ENCODE data around the gene OR10H5. TPM values are rescaled to one million over a fixed set of nuclear protein-coding genes. Genes with fewer than 3 reads are reported as not detected.
"Not testable (repeated sequence)": the region's sequence is repeated elsewhere in the genome, so short reads cannot be mapped to it uniquely, and the experiment has no call there.

Gene OR10H5
- total RNA-seq, 1 experiment from 2014 or later = not detected

- no peak for DNase-seq (ENCODE audit: low read depth)
Measured at GRCh38 chr19:15843203-15843893, 55.9 kb downstream of the OR10H5 start.

DNA sequence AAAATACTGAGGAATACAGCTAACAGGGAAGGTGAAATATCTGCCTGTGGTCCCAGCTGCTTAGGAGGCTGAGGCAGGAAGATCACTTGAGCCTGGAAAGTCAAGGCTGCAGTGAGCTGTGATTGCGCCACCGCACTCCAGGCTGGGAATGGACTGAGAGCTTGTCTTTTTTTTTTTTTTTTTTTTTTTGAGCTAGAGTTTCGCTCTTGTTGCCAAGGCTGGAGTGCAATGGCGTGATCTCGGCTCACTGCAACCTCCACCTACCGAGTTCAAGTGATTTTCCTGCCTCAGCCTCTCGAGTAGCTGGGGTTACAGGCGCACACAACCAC lies 56.4 kb downstream of the OR10H5 start:
- DNase-seq (ENCODE audit: low read depth) = not testable (repeated sequence)

GRCh38 chr19:15846923-15847322 lies 59.5 kb downstream of the OR10H5 start:
- DNase-seq (ENCODE audit: low read depth) = no peak

- DNase-seq (ENCODE audit: low read depth) = no peak
Measured at GRCh38 chr19:15850385-15850784, 62.9 kb downstream of the OR10H5 start.

Other genes with a start within 250 kb of the OR10H5 start
- not detected in 2 replicates for gene CYP4F8, start 172.4 kb upstream of the OR10H5 start, total RNA-seq (2014; rRNA removed; shearing (Covaris generic))
- 0.10 and 0.11 TPM in 2 replicates for gene CYP4F3, start 146.8 kb upstream of the OR10H5 start, total RNA-seq (2014; rRNA removed; shearing (Covaris generic))
- not detected in 2 replicates for gene CYP4F12, start 114.6 kb upstream of the OR10H5 start, total RNA-seq (2014; rRNA removed; shearing (Covaris generic))
- gene OR10H2, start 59.6 kb upstream of the OR10H5 start, total RNA-seq (2014; rRNA removed; shearing (Covaris generic)) = not detected in 2 replicates
- not detected in 2 replicates for gene OR10H3, start 49.7 kb upstream of the OR10H5 start, total RNA-seq (2014; rRNA removed; shearing (Covaris generic))
- gene OR10H1, start 28.0 kb downstream of the OR10H5 start, total RNA-seq (2014; rRNA removed; shearing (Covaris generic)) = not detected in 2 replicates
- gene CYP4F2, start 110.4 kb downstream of the OR10H5 start, total RNA-seq (2014; rRNA removed; shearing (Covaris generic)) = 0.30 and 0.63 TPM in 2 replicates
- 0.03 TPM in 1 of 2 replicates, not detected in the other for gene CYP4F11, start 146.9 kb downstream of the OR10H5 start, total RNA-seq (2014; rRNA removed; shearing (Covaris generic))
- not detected in 2 replicates for gene OR10H4, start 161.3 kb downstream of the OR10H5 start, total RNA-seq (2014; rRNA removed; shearing (Covaris generic))